ENCODE results near the gene IQCN. TPM values are rescaled to one million over a fixed set of nuclear protein-coding genes. Genes with fewer than 3 reads are reported as not detected.

The IQCN gene
- polyA plus RNA-seq, 1 donor (not counting 4 experiments of a cell fraction or from before 2014, with no cell fraction given), result not detected

DNA sequence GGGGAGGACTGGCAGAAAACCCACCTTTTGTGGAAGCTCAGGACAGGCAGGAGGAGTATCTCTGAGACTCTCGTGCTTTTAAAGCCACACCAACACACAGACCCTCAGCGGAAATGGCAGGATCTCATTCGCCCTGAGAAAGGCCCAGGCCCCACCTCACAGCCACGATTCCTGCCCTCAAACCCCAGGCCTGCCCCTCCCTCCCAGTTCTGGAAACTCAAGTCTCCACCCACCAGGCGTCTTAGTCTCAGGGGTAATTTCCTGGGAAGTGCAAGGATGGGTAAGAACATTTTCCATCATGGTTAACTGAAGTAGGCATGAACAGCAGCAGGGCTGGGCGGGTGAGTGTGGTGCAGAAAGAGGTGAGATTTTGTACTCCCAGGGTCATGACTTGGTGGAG, 40.1 kb downstream of the IQCN start:
- Histone ChIP-seq H2AFZ (ENCODE audit: control insufficient read depth, low read length) (no peak overlapping the region), H3K4me3 (ENCODE audit: control insufficient read depth in 2 of 3, extremely low read depth in 1 of 3, insufficient read depth in 2 of 3, low read depth in 1 of 3, low read length in 3 of 3) (no peak overlapping the region), H3K79me2 (ENCODE audit: control insufficient read depth, insufficient read depth, low read length) (no peaks in the 10 kb centered on the region), H3K27ac (ENCODE audit: control insufficient read depth, insufficient read depth, low read length) (no peak overlapping the region), H3K4me1 (ENCODE audit: control insufficient read depth, extremely low read depth, insufficient read depth, low read length) (no peaks in the 10 kb centered on the region), H3K27me3 (ENCODE audit: control insufficient read depth, extremely low read depth, insufficient read depth, low read length) (peaks cover 20% of the 10 kb centered on the region), H3K9me3 (ENCODE audit: control insufficient read depth, low read depth, low read length) (no peaks in the 10 kb centered on the region), H4K20me1 (ENCODE audit: control insufficient read depth, extremely low read depth, insufficient read depth, low read length) (no peaks in the 10 kb centered on the region), H3K36me3 (ENCODE audit: control insufficient read depth in 2 of 2, extremely low read depth in 1 of 2, insufficient read depth in 2 of 2, low read length in 2 of 2) (no peaks in the 10 kb centered on the region), H3K9me1 (ENCODE audit: control insufficient read depth, extremely low read depth, insufficient read depth, low read length) (no peaks in the 10 kb centered on the region), H3K4me2 (ENCODE audit: control insufficient read depth, extremely low read depth, insufficient read depth, low read depth, low read length) (no peak overlapping the region), H3K9ac (ENCODE audit: control insufficient read depth, extremely low read depth, insufficient read depth, low read length) (no peak overlapping the region)
- TF ChIP-seq CTCF (optimal IDR thresholded peaks at IDR 0.05 in 1 of 3, IDR thresholded peaks at IDR 0.05 in 1 of 3, conservative IDR thresholded peaks at IDR 0.05 in 1 of 3; ENCODE audit: extremely low read depth in 1 of 3, insufficient read depth in 2 of 3, low read length in 3 of 3) (no peak), EZH2 (IDR thresholded peaks at IDR 0.05; ENCODE audit: low read length) (no peak)
- DNase-seq (ENCODE audit: low read depth, low spot score) (no peak), FAIRE-seq (no peak)
- dilution Hi-C loops (cut with MboI; ENCODE audit: extremely low pct_ligation_motif_present, low sequenced_read_pairs), result no loop called here

DNA sequence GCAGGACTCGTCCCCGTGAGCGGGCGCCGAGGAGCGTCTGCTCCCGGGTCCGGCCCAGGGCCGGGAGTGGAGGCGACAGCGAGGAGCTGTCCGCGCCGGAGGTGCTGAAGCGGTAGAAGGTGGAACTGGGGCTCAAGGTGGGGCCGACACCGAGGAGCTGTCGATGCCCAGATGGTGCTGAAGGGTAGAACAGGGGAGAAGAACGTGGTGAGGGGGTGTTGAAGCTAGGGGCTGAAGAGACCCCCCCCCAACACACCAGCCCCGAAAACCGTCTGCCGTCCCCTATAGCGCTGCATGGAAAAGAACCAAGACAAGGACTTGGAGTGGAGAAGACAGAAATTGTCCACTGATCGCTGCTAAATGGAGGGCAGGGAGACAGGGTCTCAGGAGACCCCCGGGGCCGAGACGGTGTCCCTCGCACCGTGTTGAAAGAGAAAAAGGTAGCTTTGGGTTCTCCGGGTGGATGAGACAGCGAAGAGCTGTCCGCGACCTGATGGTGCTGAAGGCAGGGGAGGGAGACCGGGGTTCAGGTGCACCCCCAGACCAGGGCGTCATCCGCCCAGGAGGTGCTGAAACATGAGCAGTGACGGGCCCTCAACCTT, 40.9 kb downstream of the IQCN start:
- TF ChIP-seq EZH2 (IDR thresholded peaks at IDR 0.05; ENCODE audit: low read length) (no peak), CTCF (optimal IDR thresholded peaks at IDR 0.05 in 1 of 3, IDR thresholded peaks at IDR 0.05 in 1 of 3, conservative IDR thresholded peaks at IDR 0.05 in 1 of 3; ENCODE audit: extremely low read depth in 1 of 3, insufficient read depth in 2 of 3, low read length in 3 of 3) (no peak)
- no peak overlapping the region for H2AFZ ChIP-seq (ENCODE audit: control insufficient read depth, low read length)
- H3K4me3 ChIP-seq (ENCODE audit: control insufficient read depth in 2 of 3, extremely low read depth in 1 of 3, insufficient read depth in 2 of 3, low read depth in 1 of 3, low read length in 3 of 3), result no peak overlapping the region
- no peaks in the 10 kb centered on the region for H3K36me3 ChIP-seq (ENCODE audit: control insufficient read depth in 2 of 2, extremely low read depth in 1 of 2, insufficient read depth in 2 of 2, low read length in 2 of 2)
- H3K9me3 ChIP-seq (ENCODE audit: control insufficient read depth, low read depth, low read length), result no peaks in the 10 kb centered on the region
- H3K27ac ChIP-seq (ENCODE audit: control insufficient read depth, insufficient read depth, low read length), result no peak overlapping the region
- H3K4me2 ChIP-seq (ENCODE audit: control insufficient read depth, extremely low read depth, insufficient read depth, low read depth, low read length), result no peak overlapping the region
- dilution Hi-C loops (cut with MboI; ENCODE audit: extremely low pct_ligation_motif_present, low sequenced_read_pairs), result no loop called here
- DNase-seq (ENCODE audit: low read depth, low spot score) (no peak), FAIRE-seq (no peak)
- no peaks in the 10 kb centered on the region for H3K4me1 ChIP-seq (ENCODE audit: control insufficient read depth, extremely low read depth, insufficient read depth, low read length)
- H3K27me3 ChIP-seq (ENCODE audit: control insufficient read depth, extremely low read depth, insufficient read depth, low read length), result peaks cover 20% of the 10 kb centered on the region
- no peaks in the 10 kb centered on the region for H4K20me1 ChIP-seq (ENCODE audit: control insufficient read depth, extremely low read depth, insufficient read depth, low read length)
- no peaks in the 10 kb centered on the region for H3K79me2 ChIP-seq (ENCODE audit: control insufficient read depth, insufficient read depth, low read length)
- no peaks in the 10 kb centered on the region for H3K9me1 ChIP-seq (ENCODE audit: control insufficient read depth, extremely low read depth, insufficient read depth, low read length)
- no peak overlapping the region for H3K9ac ChIP-seq (ENCODE audit: control insufficient read depth, extremely low read depth, insufficient read depth, low read length)
